ENCODE results near the gene MXRA8.

GRCh38 chr1:1358433-1359271, at the start of gene MXRA8:
- TF ChIP-seq CTCF (IDR thresholded peaks at IDR 0.05) (no peak), ZFX (IDR thresholded peaks at IDR 0.05; ENCODE audit: borderline replicate concordance) (no peak)
